A172 (cell line): ENCODE measurements around the gene KCNE4. TPM values are rescaled to one million over a fixed set of nuclear protein-coding genes. Genes with fewer than 3 reads are reported as not detected.

Experiments used
- total RNA-seq: library from RNA; depleted of rRNA; stranded (reverse); fragments of >200 nt; shearing (Covaris generic); gene quantifications from 2 replicates; pipeline ENCODE4 v1.2.3, GENCODE V29; 2014; rRNA removed

KCNE4 gene
- total RNA-seq, 1 experiment from 2014 or later = 0.17 TPM

Other genes starting within 250 kb of the KCNE4 start
- gene ACSL3, start 191.2 kb upstream of the KCNE4 start, total RNA-seq = 133 and 163 TPM in 2 replicates